ENCODE data around the gene KRTAP12-2. TPM values are rescaled to one million over a fixed set of nuclear protein-coding genes. Genes with fewer than 3 reads are reported as not detected.

KRTAP12-2 gene
- polyA plus RNA-seq, 1 experiment = not detected

DNA sequence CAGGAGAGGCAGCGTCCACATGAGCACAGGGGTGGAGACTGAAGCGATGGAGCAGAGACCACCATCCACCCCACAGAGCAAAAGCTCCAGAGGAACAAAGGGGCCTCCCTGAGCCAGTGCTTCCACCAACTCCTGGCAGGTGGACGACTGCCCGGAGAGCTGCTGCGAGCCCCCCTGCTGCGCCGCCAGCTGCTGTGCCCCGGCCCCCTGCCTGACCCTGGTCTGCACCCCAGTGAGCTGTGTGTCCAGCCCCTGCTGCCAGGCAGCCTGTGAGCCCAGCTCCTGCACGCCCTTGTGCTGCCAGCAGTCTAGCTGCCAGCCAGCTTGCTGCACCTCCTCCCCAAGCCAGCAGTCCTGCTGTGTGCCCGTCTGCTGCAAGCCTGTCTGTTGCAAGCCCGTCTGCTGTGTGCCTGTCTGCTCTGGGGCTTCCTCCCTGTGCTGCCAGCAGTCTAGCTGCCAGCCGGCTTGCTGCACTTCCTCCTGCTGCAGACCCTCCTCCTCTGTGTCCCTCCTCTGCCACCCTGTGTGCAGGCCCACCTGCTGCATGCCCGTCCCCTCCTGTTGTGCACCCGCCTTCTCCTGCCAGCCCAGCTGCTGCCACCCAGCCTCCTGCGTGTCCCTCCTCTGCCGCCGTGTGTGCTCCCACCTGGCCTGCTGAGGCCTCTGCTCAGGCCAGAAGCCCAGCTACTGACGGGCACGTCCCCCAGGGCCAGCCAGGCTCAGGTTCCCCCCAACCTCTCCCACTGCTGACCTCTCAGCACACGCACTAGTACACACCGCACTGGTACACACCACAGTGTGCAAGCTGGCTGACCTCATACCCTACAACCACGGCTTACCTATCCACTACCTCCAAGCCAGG, 35.6 kb upstream of the KRTAP12-2 start:
- H3K27me3 ChIP-seq (ENCODE audit: control insufficient read depth, insufficient read depth, low read length) = peaks cover 52% of the 10 kb centered on the region
- CTCF ChIA-PET = no interaction called here
- H3K9me3 ChIP-seq (ENCODE audit: control insufficient read depth, insufficient read depth, low read length) = no peaks in the 10 kb centered on the region; the same call in 1 of the 2 replicates
- DNase-seq (ENCODE audit: low read depth, low spot score) = no peak
- TF ChIP-seq, protein P1, sequence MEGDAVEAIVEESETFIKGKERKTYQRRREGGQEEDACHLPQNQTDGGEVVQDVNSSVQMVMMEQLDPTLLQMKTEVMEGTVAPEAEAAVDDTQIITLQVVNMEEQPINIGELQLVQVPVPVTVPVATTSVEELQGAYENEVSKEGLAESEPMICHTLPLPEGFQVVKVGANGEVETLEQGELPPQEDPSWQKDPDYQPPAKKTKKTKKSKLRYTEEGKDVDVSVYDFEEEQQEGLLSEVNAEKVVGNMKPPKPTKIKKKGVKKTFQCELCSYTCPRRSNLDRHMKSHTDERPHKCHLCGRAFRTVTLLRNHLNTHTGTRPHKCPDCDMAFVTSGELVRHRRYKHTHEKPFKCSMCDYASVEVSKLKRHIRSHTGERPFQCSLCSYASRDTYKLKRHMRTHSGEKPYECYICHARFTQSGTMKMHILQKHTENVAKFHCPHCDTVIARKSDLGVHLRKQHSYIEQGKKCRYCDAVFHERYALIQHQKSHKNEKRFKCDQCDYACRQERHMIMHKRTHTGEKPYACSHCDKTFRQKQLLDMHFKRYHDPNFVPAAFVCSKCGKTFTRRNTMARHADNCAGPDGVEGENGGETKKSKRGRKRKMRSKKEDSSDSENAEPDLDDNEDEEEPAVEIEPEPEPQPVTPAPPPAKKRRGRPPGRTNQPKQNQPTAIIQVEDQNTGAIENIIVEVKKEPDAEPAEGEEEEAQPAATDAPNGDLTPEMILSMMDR (IDR thresholded peaks at IDR 0.05; ENCODE audit: low read depth, low read length) = no peak
- H3K27ac ChIP-seq (ENCODE audit: low read depth, low read length) = no peak overlapping the region
- H3K4me3 ChIP-seq (ENCODE audit: low read depth, low read length) = no peak overlapping the region
- POLR2A ChIA-PET = no interaction called here

DNA sequence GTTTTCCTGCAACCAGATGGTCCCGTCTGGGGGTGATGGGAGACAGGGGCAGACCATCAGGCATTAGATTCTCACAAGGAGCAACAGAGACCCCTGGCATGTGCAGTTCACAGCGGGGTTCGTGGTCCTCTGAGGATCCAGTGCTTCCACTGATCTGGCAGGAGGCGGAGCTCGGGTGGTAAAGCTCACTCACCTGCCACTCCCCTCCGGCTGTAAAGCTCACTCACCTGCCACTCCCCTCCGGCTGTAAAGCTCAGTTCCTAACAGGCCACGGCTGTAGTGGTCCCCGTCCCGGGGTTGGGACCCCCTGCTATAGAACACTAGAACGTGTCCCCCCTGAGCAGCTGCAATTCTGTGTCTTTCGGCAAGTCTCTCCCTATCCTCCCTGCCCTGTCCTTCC, 34.8 kb upstream of the KRTAP12-2 start:
- ChIA-PET CTCF (no interaction called here), POLR2A (no interaction called here)
- H3K27ac ChIP-seq (ENCODE audit: low read depth, low read length) = no peak overlapping the region
- peaks cover 51% of the 10 kb centered on the region for H3K27me3 ChIP-seq (ENCODE audit: control insufficient read depth, insufficient read depth, low read length)
- DNase-seq (ENCODE audit: low read depth, low spot score) = no peak
- H3K9me3 ChIP-seq (ENCODE audit: control insufficient read depth, insufficient read depth, low read length) = no peaks in the 10 kb centered on the region; the same call in 1 of the 2 replicates
- H3K4me3 ChIP-seq (ENCODE audit: low read depth, low read length) = no peak overlapping the region
- TF ChIP-seq, protein P1 (IDR thresholded peaks at IDR 0.05; ENCODE audit: low read depth, low read length) = no peak

DNA sequence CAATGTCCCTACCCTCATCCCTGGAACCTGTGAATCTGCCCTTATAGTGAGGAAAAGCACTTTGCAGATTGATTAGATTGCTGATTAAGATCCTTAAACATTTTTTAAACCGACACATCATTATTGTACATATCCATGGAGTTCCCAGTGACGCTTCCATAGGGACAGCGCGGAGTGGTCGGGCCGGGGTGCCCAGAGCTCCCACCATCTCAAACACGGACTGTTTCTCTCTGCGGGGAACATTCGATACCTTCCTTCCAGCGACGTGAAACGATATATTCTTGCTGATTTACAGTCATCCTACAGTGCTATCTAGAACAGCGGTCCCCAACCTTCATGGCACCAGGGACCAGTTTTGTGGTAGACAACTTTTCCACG, 34.3 kb upstream of the KRTAP12-2 start:
- Histone ChIP-seq H3K4me3 (ENCODE audit: low read depth, low read length) (no peak overlapping the region), H3K27me3 (ENCODE audit: control insufficient read depth, insufficient read depth, low read length) (peaks cover 48% of the 10 kb centered on the region), H3K9me3 (ENCODE audit: control insufficient read depth, insufficient read depth, low read length) (no peaks in the 10 kb centered on the region; the same call in 1 of the 2 replicates), H3K27ac (ENCODE audit: low read depth, low read length) (no peak overlapping the region)
- ChIA-PET CTCF (no interaction called here), POLR2A (no interaction called here)
- DNase-seq (ENCODE audit: low read depth, low spot score) = no peak
- TF ChIP-seq, protein P1 (IDR thresholded peaks at IDR 0.05; ENCODE audit: low read depth, low read length) = no peak

DNA sequence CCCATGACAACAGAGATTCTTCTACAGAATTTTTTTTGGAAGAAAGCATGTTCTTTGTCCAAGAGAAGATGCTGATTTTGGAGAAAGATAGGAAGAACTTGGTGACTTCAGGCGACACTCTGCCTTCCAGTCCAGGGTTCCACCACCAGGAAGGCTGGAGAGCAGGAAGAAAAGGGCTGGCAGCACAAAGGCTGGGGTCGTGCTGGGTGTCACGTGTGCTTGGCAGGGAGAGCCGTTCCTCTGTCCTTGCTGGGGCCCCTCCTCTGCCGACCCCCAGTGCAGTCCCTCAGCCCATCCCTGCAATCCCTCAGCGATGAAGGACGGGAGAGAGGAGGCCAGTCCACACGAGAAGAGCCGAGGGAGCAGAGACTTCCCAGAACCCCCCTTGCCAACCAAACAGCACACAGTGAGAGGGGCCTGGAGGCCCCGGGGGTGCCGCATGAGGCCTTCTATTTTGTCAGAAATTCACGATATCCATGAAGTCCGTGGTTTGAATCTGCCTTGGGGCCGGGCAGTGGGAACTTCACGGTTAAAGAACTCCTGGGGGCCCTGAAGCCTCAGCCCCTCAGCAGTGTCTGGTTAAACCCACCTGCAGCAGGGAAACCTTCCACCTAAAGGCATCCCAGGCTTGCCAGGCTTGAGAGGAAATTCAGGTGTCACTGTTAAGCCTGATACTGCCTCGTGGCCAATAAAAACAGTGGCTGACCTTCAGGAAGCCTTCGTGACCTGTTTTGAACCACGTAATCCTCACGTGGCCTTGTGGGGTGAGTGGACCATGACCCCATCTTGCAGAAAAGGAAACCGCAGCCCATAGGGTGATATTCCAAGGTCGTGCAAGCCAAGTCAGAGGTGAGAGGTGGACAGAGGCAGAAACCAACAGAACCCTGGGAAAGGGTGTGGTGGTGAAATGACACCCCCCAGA, 33.6 kb upstream of the KRTAP12-2 start:
- peaks cover 46% of the 10 kb centered on the region for H3K27me3 ChIP-seq (ENCODE audit: control insufficient read depth, insufficient read depth, low read length)
- H3K9me3 ChIP-seq (ENCODE audit: control insufficient read depth, insufficient read depth, low read length) = no peaks in the 10 kb centered on the region; the same call in 1 of the 2 replicates
- no peak overlapping the region for H3K27ac ChIP-seq (ENCODE audit: low read depth, low read length)
- TF ChIP-seq, protein P1 (IDR thresholded peaks at IDR 0.05; ENCODE audit: low read depth, low read length) = no peak
- CTCF ChIA-PET = no interaction called here
- POLR2A ChIA-PET = no interaction called here
- no peak overlapping the region for H3K4me3 ChIP-seq (ENCODE audit: low read depth, low read length)
- no peak for DNase-seq (ENCODE audit: low read depth, low spot score)

All from AG04450 (cell line).